HUES6 (cell line): ENCODE data around the gene STRA8.

ENCODE experiments used
- H3K27ac ChIP-seq: 2 replicates; pipeline ENCODE4 v1.7.0; 2013; ENCODE audit warnings: low read depth, mild to moderate bottlenecking, low read length, inconsistent platforms
- H3K27me3 ChIP-seq: 2 replicates; pipeline ENCODE4 v1.6.1; 2013; ENCODE audit warnings: low read length; ENCODE audit not compliant: control insufficient read depth, insufficient read depth
- H3K36me3 ChIP-seq: 2 replicates; pipeline ENCODE4 v1.6.1; 2013; ENCODE audit warnings: low read length; ENCODE audit not compliant: control insufficient read depth, insufficient read depth
- H3K4me1 ChIP-seq: 2 replicates; pipeline ENCODE4 v1.6.1; 2013; ENCODE audit warnings: low read length; ENCODE audit not compliant: control insufficient read depth, insufficient read depth
- H3K4me3 ChIP-seq: 2 replicates; pipeline ENCODE4 v1.5.1; 2013; ENCODE audit warnings: low read depth, low read length
- H3K9ac ChIP-seq: one replicate; pipeline ENCODE4 v1.6.1; 2013; ENCODE audit warnings: mild to moderate bottlenecking, low read length
- H3K9me3 ChIP-seq: 2 replicates; pipeline ENCODE4 v1.6.1; 2013; ENCODE audit warnings: low read depth, low read length; ENCODE audit not compliant: control insufficient read depth, insufficient read depth

STRA8 gene

DNA sequence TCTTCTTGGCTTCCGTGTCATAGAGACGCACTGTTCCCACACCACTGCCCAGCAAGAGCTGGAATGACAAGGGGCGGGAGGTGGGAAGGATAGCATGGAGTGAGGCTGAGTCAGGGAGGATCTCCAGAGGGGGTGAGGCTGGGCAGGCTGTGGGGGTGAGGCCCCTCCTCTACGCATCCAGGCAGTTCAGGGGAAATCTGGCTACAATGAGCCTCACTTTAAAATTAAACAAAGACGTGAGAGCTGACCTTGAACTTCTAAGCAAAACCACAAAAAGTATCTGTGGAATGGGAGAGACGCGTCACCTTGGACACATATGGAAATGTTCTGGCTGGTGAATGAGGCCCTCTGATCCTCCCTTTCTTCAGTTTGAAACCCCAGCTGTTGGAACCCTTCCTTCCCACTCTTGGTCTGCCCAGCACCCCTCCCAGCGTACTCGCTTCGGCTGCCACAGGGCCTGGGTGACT, 40.0 kb upstream of the STRA8 start:
- H3K27ac ChIP-seq: no peak overlapping the region
- H3K36me3 ChIP-seq: peaks cover 43% of the 10 kb centered on the region
- H3K4me1 ChIP-seq: no peaks in the 10 kb centered on the region; the same call in 1 of the 2 replicates
- no peak overlapping the region for H3K4me3 ChIP-seq
- H3K27me3 ChIP-seq: no peaks in the 10 kb centered on the region
- no peak overlapping the region for H3K9ac ChIP-seq
- no peaks in the 10 kb centered on the region for H3K9me3 ChIP-seq

DNA sequence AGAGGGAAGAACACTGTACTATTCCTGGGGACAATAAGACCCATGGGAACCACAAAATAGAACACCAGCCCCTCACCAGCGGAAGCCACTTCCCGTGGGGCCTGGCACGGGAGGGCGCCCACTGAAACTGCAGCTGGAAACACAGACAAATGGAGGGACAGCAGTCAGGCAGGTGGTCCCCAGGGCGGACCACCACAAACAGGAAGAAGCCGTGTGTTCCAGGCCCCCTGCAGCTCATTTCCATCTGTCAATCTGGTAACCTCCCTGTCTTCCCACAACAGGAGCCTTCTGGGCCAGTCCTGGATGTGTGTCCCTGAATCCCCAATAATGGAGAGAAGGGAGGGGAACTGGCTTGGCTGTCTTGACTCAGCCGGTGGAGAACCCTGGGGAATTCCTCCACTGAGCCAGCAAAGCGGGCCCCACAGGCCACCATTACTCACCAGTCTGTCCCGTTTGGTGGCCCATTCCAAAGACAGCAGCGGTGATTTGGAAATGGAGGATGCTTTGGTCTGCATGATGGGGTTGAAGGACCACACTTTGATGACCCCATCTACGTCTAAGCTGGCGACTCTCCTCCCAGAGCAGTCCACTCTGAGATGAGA, 39.0 kb upstream of the STRA8 start:
- no peak overlapping the region for H3K27ac ChIP-seq
- no peaks in the 10 kb centered on the region for H3K27me3 ChIP-seq
- H3K9me3 ChIP-seq: no peaks in the 10 kb centered on the region
- H3K4me3 ChIP-seq: no peak overlapping the region
- H3K9ac ChIP-seq: no peak overlapping the region
- peaks cover 3% of the 10 kb centered on the region; the same call in 1 of the 2 replicates for H3K4me1 ChIP-seq
- H3K36me3 ChIP-seq: peaks cover 40% of the 10 kb centered on the region

DNA sequence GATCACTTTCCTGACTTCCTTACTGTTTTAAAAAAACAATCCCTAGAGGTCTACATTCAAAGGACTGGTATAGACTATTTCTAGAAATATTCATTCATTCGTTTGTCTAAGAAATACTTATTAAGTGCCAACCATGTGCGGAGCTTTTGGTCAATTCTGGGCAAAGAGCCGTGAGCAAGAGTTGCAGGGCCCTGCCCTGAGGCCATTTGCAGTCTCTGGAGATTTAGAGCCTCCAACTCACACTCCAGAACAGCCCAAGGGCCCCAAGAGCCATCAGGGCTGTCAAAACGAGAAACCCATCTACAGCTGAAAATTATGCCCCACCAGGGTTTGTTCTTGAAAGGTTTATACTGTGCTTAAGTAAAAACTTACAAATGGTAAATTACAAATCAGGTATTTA, 38.5 kb upstream of the STRA8 start:
- Histone ChIP-seq H3K9ac (no peak overlapping the region), H3K27ac (no peak overlapping the region), H3K4me3 (no peak overlapping the region), H3K9me3 (no peaks in the 10 kb centered on the region), H3K36me3 (peaks cover 41% of the 10 kb centered on the region), H3K27me3 (no peaks in the 10 kb centered on the region), H3K4me1 (peaks cover 3% of the 10 kb centered on the region; the same call in 1 of the 2 replicates)

DNA sequence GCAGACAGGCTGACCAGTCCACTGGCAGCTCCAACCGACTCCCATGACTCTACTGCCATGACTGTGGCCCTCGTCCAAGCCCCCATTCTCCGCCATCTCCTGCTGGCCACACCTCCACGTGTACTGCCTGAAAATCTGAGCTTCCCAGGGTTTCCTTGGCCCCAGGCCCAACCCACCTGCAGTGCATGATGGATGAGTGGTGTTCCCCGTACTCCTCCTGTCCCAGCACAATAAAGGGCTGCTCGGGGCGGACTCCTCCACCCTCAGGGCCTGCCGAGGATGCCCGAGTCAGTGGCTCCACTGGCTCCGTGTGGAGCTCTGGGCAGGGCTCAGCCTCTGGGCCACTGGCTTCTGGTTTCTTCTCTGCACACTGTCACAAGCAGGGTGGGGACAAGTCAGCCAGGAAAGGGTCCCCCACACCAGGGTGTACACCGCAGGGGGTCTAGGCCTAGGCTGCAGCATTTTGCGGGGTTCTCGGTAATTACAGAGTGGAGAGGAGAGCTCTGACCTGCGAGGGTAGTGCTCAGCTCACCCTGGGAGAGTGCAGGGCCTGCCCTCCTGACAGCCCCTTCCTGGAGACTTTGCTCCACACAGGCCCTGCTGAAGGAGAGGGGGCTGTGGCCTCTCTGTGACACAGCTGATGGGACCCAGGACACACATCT, 37.5 kb upstream of the STRA8 start:
- no peak overlapping the region for H3K4me3 ChIP-seq
- no peaks in the 10 kb centered on the region for H3K27me3 ChIP-seq
- no peak overlapping the region; the same call in 1 of the 2 replicates for H3K27ac ChIP-seq
- H3K9ac ChIP-seq: no peak overlapping the region
- peaks cover 41% of the 10 kb centered on the region for H3K36me3 ChIP-seq
- H3K4me1 ChIP-seq: peaks cover 3% of the 10 kb centered on the region; the same call in 1 of the 2 replicates
- no peaks in the 10 kb centered on the region for H3K9me3 ChIP-seq

DNA sequence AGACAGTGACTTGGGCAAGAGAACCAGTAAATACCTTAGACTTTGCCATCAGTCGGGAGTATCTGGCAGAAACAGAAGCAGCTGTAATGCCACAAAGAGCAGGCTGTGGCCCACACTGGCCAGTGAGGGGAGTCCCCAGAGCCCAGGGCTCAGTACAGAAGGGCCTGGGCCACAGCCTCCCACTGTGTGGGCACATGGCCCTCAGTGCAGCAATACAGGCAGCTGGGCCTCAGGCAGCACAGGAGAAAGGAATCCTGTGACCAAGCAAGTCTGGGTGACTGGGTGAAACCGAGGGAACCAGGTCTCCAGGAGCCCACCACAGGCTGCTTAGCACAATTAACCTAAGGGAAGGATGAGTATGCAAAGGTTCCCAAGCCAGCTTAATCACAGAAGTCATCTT, 36.3 kb upstream of the STRA8 start:
- Histone ChIP-seq H3K9me3 (no peaks in the 10 kb centered on the region), H3K4me3 (no peak overlapping the region), H3K27me3 (no peaks in the 10 kb centered on the region), H3K36me3 (peaks cover 44% of the 10 kb centered on the region), H3K27ac (no peak overlapping the region), H3K9ac (no peak overlapping the region), H3K4me1 (peaks cover 3% of the 10 kb centered on the region; the same call in 1 of the 2 replicates)

DNA sequence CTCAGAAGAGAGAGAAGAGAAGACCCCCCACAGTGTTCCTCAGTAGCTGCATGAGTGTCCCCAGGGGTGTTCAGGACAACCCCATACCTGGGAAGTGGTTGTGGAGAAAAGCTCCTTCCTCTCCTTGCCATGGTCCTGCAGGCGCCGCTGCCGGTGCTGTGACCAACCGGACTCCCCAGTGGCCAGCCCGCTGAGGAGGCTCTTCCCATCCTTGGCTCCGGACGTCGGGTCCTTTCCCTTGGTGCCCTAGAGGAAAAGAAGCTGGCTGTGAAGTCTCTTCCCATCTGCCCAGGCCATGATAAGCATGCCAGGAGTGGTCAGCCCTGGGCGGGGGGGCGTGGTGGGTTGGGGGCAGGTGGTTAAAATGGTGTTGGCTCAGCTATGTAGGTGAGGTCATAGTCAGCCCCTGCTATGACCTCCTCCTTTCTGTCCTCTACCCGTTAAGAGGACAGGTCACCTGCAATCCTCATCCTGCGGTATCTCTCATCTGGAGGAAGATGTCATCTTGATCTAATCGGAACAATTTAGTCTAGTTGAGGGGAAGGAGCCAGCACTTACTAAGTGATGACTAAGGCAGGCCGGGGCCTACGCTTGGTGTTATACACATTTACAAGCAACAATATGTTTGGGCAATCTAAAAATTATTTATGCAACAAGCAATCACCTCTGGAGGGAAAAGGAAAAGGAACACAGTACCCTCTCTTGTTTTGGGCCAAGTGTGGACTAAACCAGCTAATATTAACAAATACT, 35.6 kb upstream of the STRA8 start:
- H3K4me1 ChIP-seq: peaks cover 3% of the 10 kb centered on the region; the same call in 1 of the 2 replicates
- no peaks in the 10 kb centered on the region for H3K27me3 ChIP-seq
- H3K9ac ChIP-seq: no peak overlapping the region
- no peak overlapping the region for H3K4me3 ChIP-seq
- no peaks in the 10 kb centered on the region for H3K9me3 ChIP-seq
- H3K36me3 ChIP-seq: peaks cover 37% of the 10 kb centered on the region
- no peak overlapping the region for H3K27ac ChIP-seq

DNA sequence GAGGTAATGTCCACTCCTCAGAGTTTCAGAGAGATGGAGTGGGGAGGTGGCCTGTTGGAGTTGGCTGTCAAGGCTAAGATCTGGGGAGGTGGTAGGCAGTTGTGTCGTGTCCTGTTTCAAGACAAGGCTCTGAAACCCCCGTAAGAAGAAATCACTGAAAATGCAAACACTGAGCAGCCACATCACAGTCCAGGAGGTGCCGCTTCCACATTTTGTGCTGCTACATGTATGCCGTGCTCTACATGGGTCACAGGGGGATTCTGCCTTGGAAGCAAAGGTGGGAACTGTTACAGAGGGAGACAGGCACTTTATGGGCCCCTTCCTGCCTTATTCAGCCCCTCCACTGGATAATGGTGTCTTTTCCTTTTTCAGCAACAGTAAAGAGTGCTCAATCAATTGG, 34.2 kb upstream of the STRA8 start:
- Histone ChIP-seq H3K27ac (no peak overlapping the region), H3K9me3 (no peaks in the 10 kb centered on the region), H3K4me3 (no peak overlapping the region), H3K27me3 (no peaks in the 10 kb centered on the region), H3K4me1 (peaks cover 3% of the 10 kb centered on the region; the same call in 1 of the 2 replicates), H3K9ac (no peak overlapping the region), H3K36me3 (peaks cover 38% of the 10 kb centered on the region)

DNA sequence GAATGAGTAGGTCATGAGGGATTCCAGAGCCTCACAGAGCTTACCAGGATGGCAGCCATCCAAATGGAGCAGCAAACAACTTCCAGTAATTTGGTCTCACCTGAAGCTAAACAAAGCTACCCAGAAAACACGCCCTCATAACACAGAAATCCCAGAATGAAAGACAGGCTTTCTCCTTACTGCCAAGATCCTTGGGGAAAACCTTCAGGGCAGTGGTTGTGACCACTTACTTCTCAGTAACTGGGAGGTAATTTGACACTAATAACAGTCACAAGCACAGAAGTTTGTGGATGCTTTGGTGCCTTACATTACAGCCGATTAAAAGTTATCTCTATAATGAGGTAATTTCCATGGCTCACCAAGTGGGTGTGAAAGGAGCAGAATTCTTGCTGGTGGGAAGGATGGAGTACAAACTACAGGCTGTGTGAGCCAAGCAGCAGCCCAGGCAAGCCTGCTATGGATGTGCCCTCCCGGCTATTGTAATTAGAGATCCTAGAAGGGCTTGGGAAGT, 32.8 kb upstream of the STRA8 start:
- peaks cover 43% of the 10 kb centered on the region for H3K36me3 ChIP-seq
- H3K9ac ChIP-seq: no peak overlapping the region
- no peaks in the 10 kb centered on the region for H3K27me3 ChIP-seq
- H3K4me3 ChIP-seq: no peak overlapping the region
- no peaks in the 10 kb centered on the region for H3K9me3 ChIP-seq
- peaks cover 3% of the 10 kb centered on the region; the same call in 1 of the 2 replicates for H3K4me1 ChIP-seq
- no peak overlapping the region for H3K27ac ChIP-seq

DNA sequence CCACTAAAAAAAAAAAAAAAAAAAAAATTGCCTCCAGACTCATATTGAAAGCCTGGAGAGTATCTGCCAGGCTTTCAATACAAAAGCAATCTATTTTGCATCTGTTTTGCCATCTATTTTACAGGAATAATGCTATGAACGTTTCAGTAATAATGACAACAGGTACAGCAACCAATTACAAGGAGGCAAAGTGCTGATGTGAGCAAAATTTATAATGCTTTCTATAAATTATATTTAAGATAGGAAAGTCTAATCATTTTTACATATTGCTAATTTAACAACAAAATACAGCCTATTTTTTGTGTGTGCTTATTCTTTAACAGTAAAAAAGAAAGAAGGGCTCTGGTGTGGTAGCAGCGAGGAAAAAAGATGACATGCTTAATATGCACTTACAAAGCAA, 32.3 kb upstream of the STRA8 start:
- Histone ChIP-seq H3K4me1 (peaks cover 3% of the 10 kb centered on the region; the same call in 1 of the 2 replicates), H3K36me3 (peaks cover 41% of the 10 kb centered on the region), H3K9ac (no peak overlapping the region), H3K27me3 (no peaks in the 10 kb centered on the region), H3K9me3 (no peaks in the 10 kb centered on the region), H3K27ac (no peak overlapping the region), H3K4me3 (no peak overlapping the region)

DNA sequence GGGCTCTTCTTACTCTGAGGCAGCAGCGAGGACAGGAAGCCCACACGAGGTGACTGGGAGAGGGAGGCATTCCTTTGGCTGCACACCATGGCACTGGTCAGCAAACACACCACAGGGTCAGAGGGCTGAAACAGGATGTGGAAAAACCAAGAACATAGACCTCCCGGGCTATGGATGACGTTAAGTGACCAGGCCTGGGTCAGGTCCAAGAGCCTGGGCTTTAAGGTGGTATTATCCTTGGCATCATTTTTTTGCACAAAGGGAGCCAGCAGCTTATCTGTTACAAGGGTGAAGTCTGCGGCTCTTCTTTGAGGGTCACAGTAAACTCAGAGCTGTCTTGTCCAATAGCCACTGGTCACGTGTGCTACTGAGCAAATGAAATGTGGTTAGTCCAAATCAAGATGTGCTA, 29.3 kb upstream of the STRA8 start:
- Histone ChIP-seq H3K27me3 (no peaks in the 10 kb centered on the region), H3K4me1 (peaks cover 3% of the 10 kb centered on the region; the same call in 1 of the 2 replicates), H3K9me3 (no peaks in the 10 kb centered on the region), H3K9ac (no peak overlapping the region), H3K27ac (no peak overlapping the region), H3K4me3 (no peak overlapping the region), H3K36me3 (peaks cover 24% of the 10 kb centered on the region)

DNA sequence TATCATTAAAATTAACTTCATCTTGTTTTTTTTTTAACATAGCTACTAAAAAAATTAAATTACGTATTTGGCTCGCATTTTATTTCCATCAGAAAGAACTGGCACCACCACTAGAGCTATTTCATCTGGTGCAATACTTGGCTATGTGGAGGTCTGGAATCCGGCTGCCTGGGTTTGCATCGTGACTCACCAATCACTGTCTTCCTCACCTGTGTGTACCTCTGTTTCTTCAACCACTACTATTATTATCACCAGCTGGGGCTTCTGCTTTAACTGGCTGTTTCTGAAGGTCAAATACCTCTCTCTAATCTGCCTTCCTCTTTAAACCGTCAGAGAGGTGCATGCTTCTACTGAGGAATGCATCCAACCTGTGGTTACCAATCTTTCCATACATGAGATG, 28.8 kb upstream of the STRA8 start:
- Histone ChIP-seq H3K4me3 (no peak overlapping the region), H3K4me1 (no peaks in the 10 kb centered on the region), H3K27ac (no peak overlapping the region), H3K27me3 (no peaks in the 10 kb centered on the region), H3K36me3 (peaks cover 20% of the 10 kb centered on the region), H3K9me3 (no peaks in the 10 kb centered on the region), H3K9ac (no peak overlapping the region)
